HepG2 (cell line): Measurements from ENCODE around the gene CBFA2T2. TPM values are rescaled to one million over a fixed set of nuclear protein-coding genes. Genes with fewer than 3 reads are reported as not detected.

Source experiments
- FOXC1 ChIP-seq: sonication (generic); formaldehyde crosslinking; IDR thresholded peaks from 2 replicates; pipeline ENCODE4 v1.8.0; 2022; ENCODE audit warnings: mild to moderate bottlenecking, missing genetic modification reagents, borderline replicate concordance
- HES4 ChIP-seq: sonication (generic); formaldehyde crosslinking; IDR thresholded peaks from 2 replicates; pipeline ENCODE4 v1.9.0; 2021; ENCODE audit warnings: mild to moderate bottlenecking, missing genetic modification reagents, borderline replicate concordance
- HNF4G ChIP-seq, 2 experiments: sonication (generic) in 1 of 2; formaldehyde crosslinking in 1 of 2; IDR thresholded peaks; 2 replicates each; pipeline versions ENCODE4 v1.4.0 to v1.6.1; 2011 to 2020; ENCODE audit warnings: borderline replicate concordance in 2 of 2, low read depth in 2 of 2, mild to moderate bottlenecking in 2 of 2, low read length in 1 of 2, missing genetic modification reagents in 1 of 2, moderate library complexity in 1 of 2
- MEF2D ChIP-seq: sonication (generic); formaldehyde crosslinking; IDR thresholded peaks from 2 replicates; pipeline ENCODE4 v1.5.1; 2020; ENCODE audit warnings: mild to moderate bottlenecking, missing genetic modification reagents
- MTA1 ChIP-seq: sonication (generic); formaldehyde crosslinking; IDR thresholded peaks from 2 replicates; pipeline ENCODE4 v1.4.0; 2020; ENCODE audit warnings: missing genetic modification reagents, mild to moderate bottlenecking, borderline replicate concordance
- RFX3 ChIP-seq: IDR thresholded peaks from 2 replicates; pipeline ENCODE4 v1.6.1; 2016; ENCODE audit warnings: missing biosample characterization, missing genetic modification reagents
- ZBTB42 ChIP-seq: sonication (generic); formaldehyde crosslinking; IDR thresholded peaks from 2 replicates; pipeline ENCODE4 v1.5.0; 2020; ENCODE audit warnings: mild to moderate bottlenecking, missing genetic modification reagents
- ZMAT3 ChIP-seq: sonication (generic); formaldehyde crosslinking; conservative IDR thresholded peaks from 2 replicates; pipeline ENCODE4 v1.7.0; 2021; ENCODE audit warnings: missing genetic modification reagents
- ZNF136 ChIP-seq: sonication (generic); formaldehyde crosslinking; IDR thresholded peaks from 2 replicates; pipeline ENCODE4 v1.8.1; 2022; ENCODE audit warnings: low read depth, mild to moderate bottlenecking, moderate library complexity, missing genetic modification reagents
- ZNF292 ChIP-seq: sonication (generic); formaldehyde crosslinking; IDR thresholded peaks from 2 replicates; pipeline ENCODE4 v1.8.1; 2022; ENCODE audit warnings: mild to moderate bottlenecking, low read depth, missing genetic modification reagents, borderline replicate concordance
- ZNF530 ChIP-seq: sonication (generic); formaldehyde crosslinking; IDR thresholded peaks from 2 replicates; pipeline ENCODE4 v1.5.0; 2020; ENCODE audit warnings: low read depth, mild to moderate bottlenecking, missing genetic modification reagents
- ZNF709 ChIP-seq: sonication (generic); formaldehyde crosslinking; IDR thresholded peaks from 2 replicates; pipeline ENCODE4 v1.5.0; 2020; ENCODE audit warnings: mild to moderate bottlenecking, missing genetic modification reagents
- ZNF766 ChIP-seq: sonication (generic); formaldehyde crosslinking; IDR thresholded peaks from 2 replicates; pipeline ENCODE4 v1.5.0; 2020; ENCODE audit warnings: missing genetic modification reagents, borderline replicate concordance
- polyA plus RNA-seq, 8 experiments: library from polyadenylated mRNA; depleted of rRNA in 3 of 8; stranded (reverse) in 7 of 8; unstranded in 1 of 8; fragments of >200 nt; fragmentation: Illumina TruSeq in 4 of 8; extraction: Trizol in 4 of 8; gene quantifications; 2 replicates each; pipeline versions ENCODE4 v1.2.1 to v1.2.3, GENCODE V29; 2011 to 2016; ENCODE audit warnings: low read depth in 4 of 8, missing spikeins in 1 of 8, mixed read lengths in 1 of 8; ENCODE audit not compliant: insufficient read depth in 1 of 8
- total RNA-seq, 5 experiments: library from RNA; depleted of rRNA; stranded (reverse); fragments of >200 nt; fragmentation: Illumina TruSeq; extraction: Trizol; gene quantifications; 2 replicates each; pipeline ENCODE4 v1.2.3, GENCODE V29; 2016; ENCODE audit warnings: low read depth in 1 of 5
- TF ChIP-seq, protein P1 (sequence below): IDR thresholded peaks from 2 replicates; pipeline ENCODE4 v1.6.1; 2016
- TF ChIP-seq, protein P2 (sequence below): sonication (generic); formaldehyde crosslinking; IDR thresholded peaks from 2 replicates; pipeline ENCODE4 v1.8.0; 2023; ENCODE audit warnings: mild to moderate bottlenecking, missing genetic modification reagents
- TF ChIP-seq, protein P3 (sequence below): sonication (generic); formaldehyde crosslinking; IDR thresholded peaks from 2 replicates; pipeline ENCODE4 v1.4.0; 2020; ENCODE audit warnings: mild to moderate bottlenecking, missing genetic modification reagents
- TF ChIP-seq, protein P4 (sequence below): fragments of 450-650 bp; IDR thresholded peaks from 2 replicates; pipeline ENCODE4 v1.6.1; 2017
- TF ChIP-seq, protein P5 (sequence below): sonication (generic); formaldehyde crosslinking; IDR thresholded peaks from 2 replicates; pipeline ENCODE4 v1.5.0; 2020; ENCODE audit warnings: missing genetic modification reagents, mild to moderate bottlenecking, borderline replicate concordance

Gene CBFA2T2
- total and polyA plus RNA-seq, 2 of the 13 experiments (the other 11 are each of a cell fraction or from before 2014, with no cell fraction given) = 6.3 to 21.2 TPM

DNA sequence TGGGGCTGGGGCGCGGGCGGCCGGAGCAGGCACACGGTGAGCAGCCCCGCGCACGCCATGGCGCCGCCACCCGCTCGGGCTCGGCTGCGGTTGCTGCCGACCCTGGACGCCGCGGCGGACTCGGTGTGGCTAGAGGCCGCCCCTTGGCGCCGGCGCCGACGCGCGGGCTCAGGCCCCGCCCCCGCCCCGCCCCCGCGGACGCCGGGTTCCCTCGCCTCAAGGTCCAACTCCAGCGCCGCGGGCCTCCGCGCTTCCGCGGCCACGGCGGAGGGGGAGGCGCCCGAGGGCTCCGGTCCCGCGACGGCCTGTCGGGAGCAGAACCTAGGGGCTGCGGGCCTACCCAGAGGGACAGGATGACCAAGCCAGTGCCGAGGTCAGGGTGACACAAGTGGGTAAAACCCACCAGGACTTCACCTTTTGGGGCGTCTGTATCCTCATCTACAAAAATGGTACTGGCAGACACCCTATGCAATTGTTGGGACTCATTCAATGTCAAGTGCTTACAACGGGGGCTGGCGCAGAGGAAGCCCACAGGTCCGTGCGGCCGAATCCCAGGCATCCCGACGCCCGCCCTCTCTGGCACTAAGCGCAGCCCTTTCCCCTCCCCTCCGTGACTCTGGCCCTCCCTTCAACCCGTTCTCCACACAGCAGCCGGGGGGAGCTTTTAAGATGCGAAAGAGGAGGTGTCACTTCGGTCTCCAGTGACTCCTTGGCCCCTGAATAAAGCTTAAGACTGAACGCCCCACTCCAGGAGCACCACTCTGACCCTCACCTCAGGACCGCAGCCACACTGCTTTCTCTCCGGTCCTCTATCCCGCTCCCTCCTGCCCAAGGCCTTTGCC lies 184.6 kb downstream of the CBFA2T2 start, which contains the start of gene NECAB3 (continued):
- TF ChIP-seq, protein P1, sequence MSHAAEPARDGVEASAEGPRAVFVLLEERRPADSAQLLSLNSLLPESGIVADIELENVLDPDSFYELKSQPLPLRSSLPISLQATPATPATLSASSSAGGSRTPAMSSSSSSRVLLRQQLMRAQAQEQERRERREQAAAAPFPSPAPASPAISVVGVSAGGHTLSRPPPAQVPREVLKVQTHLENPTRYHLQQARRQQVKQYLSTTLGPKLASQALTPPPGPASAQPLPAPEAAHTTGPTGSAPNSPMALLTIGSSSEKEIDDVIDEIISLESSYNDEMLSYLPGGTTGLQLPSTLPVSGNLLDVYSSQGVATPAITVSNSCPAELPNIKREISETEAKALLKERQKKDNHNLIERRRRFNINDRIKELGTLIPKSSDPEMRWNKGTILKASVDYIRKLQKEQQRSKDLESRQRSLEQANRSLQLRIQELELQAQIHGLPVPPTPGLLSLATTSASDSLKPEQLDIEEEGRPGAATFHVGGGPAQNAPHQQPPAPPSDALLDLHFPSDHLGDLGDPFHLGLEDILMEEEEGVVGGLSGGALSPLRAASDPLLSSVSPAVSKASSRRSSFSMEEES = peak; percentile 52; the same call in 1 of the 2 replicates
- TF ChIP-seq HNF4G (IDR thresholded peaks at IDR 0.05; ENCODE audit: borderline replicate concordance, low read depth, low read length) (peak; percentile 63; the same call in 1 of the 2 replicates), HNF4G (CRISPR knock-in tag; IDR thresholded peaks at IDR 0.05; ENCODE audit: borderline replicate concordance, low read depth) (no peak), ZMAT3 (CRISPR knock-in tag) (peak; percentile 94), MTA1 (peak; percentile 92), RFX3 (CRISPR knock-in tag) (no peak), ZNF292 (CRISPR knock-in tag) (no peak), FOXC1 (peak; percentile 46; the same call in 1 of the 2 replicates), ZNF766 (CRISPR knock-in tag) (peak; percentile 80; the same call in 1 of the 2 replicates), MEF2D (no peak; the same call in 1 of the 2 replicates), ZNF709 (CRISPR knock-in tag) (0 out of 2 replicates have a peak, but pooled peaks have one; percentile 76), ZNF136 (CRISPR knock-in tag) (peak; percentile 93), ZNF530 (CRISPR knock-in tag) (no peak), ZBTB42 (no peak; the same call in 1 of the 2 replicates), HES4 (CRISPR knock-in tag) (peak; percentile 91)
- TF ChIP-seq, protein P2, sequence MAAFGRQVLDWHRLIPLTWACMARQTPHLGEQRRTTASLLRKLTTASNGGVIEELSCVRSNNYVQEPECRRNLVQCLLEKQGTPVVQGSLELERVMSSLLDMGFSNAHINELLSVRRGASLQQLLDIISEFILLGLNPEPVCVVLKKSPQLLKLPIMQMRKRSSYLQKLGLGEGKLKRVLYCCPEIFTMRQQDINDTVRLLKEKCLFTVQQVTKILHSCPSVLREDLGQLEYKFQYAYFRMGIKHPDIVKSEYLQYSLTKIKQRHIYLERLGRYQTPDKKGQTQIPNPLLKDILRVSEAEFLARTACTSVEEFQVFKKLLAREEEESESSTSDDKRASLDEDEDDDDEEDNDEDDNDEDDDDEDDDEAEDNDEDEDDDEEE (CRISPR knock-in tag) = peak; percentile 77; the same call in 1 of the 2 replicates
- TF ChIP-seq, protein P3, sequence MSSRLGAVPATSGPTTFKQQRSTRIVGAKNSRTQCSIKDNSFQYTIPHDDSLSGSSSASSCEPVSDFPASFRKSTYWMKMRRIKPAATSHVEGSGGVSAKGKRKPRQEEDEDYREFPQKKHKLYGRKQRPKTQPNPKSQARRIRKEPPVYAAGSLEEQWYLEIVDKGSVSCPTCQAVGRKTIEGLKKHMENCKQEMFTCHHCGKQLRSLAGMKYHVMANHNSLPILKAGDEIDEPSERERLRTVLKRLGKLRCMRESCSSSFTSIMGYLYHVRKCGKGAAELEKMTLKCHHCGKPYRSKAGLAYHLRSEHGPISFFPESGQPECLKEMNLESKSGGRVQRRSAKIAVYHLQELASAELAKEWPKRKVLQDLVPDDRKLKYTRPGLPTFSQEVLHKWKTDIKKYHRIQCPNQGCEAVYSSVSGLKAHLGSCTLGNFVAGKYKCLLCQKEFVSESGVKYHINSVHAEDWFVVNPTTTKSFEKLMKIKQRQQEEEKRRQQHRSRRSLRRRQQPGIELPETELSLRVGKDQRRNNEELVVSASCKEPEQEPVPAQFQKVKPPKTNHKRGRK (CRISPR knock-in tag) = no peak
- TF ChIP-seq, protein P4, sequence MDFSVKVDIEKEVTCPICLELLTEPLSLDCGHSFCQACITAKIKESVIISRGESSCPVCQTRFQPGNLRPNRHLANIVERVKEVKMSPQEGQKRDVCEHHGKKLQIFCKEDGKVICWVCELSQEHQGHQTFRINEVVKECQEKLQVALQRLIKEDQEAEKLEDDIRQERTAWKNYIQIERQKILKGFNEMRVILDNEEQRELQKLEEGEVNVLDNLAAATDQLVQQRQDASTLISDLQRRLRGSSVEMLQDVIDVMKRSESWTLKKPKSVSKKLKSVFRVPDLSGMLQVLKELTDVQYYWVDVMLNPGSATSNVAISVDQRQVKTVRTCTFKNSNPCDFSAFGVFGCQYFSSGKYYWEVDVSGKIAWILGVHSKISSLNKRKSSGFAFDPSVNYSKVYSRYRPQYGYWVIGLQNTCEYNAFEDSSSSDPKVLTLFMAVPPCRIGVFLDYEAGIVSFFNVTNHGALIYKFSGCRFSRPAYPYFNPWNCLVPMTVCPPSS = no peak
- TF ChIP-seq, protein P5, sequence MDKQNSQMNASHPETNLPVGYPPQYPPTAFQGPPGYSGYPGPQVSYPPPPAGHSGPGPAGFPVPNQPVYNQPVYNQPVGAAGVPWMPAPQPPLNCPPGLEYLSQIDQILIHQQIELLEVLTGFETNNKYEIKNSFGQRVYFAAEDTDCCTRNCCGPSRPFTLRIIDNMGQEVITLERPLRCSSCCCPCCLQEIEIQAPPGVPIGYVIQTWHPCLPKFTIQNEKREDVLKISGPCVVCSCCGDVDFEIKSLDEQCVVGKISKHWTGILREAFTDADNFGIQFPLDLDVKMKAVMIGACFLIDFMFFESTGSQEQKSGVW (CRISPR knock-in tag) = peak; percentile 55; the same call in 1 of the 2 replicates
